OCI-LY1 (cell line): ENCODE data around the gene OR51A7.

Source experiments
- H2AFZ ChIP-seq: fragments of 200-600 bp; sonication (generic), shearing (Covaris generic); 2 replicates; pipeline ENCODE4 v1.6.0; 2014; ENCODE audit warnings: antibody characterized with exemption, mild to moderate bottlenecking, low read length
- H3F3A ChIP-seq: fragments of 200-600 bp; sonication (generic), shearing (Covaris generic); 2 replicates; pipeline ENCODE4 v1.6.0; 2014; ENCODE audit warnings: mild to moderate bottlenecking, antibody characterized with exemption, low read length, moderate library complexity; ENCODE audit not compliant: insufficient read depth
- H3K27ac ChIP-seq: fragments of 200-600 bp; sonication (generic); 2 replicates; pipeline ENCODE4 v1.5.1; 2014; ENCODE audit warnings: low read length, mixed run types, mild to moderate bottlenecking, low read depth; ENCODE audit not compliant: poor library complexity, severe bottlenecking
- H3K27me3 ChIP-seq: fragments of 200-600 bp; sonication (generic); 2 replicates; pipeline ENCODE4 v1.6.0; 2014; ENCODE audit warnings: antibody characterized with exemption, mild to moderate bottlenecking, low read length, moderate library complexity; ENCODE audit not compliant: insufficient read depth
- H3K36me3 ChIP-seq: fragments of 200-600 bp; sonication (generic); 2 replicates; pipeline ENCODE4 v1.6.1; 2014; ENCODE audit warnings: mild to moderate bottlenecking, antibody characterized with exemption, low read length, moderate library complexity, mixed read lengths; ENCODE audit not compliant: insufficient read depth
- H3K4me1 ChIP-seq: fragments of 200-600 bp; sonication (generic); 2 replicates; pipeline ENCODE4 v1.5.1; 2014; ENCODE audit warnings: mild to moderate bottlenecking, low read length, moderate library complexity; ENCODE audit not compliant: insufficient read depth, severe bottlenecking
- H3K4me2 ChIP-seq: fragments of 200-600 bp; sonication (generic), shearing (Covaris generic); 2 replicates; pipeline ENCODE4 v1.6.1; 2014; ENCODE audit warnings: low read length
- H3K4me3 ChIP-seq: fragments of 200-600 bp; sonication (generic); 2 replicates; pipeline ENCODE4 v1.5.1; 2014; ENCODE audit warnings: low read length, low read depth, mild to moderate bottlenecking, mixed read lengths; ENCODE audit not compliant: poor library complexity, severe bottlenecking
- H3K79me2 ChIP-seq: fragments of 200-600 bp; shearing (Covaris generic); 2 replicates; pipeline ENCODE4 v1.6.1; 2016; ENCODE audit warnings: mixed run types, low read length, mixed read lengths; ENCODE audit not compliant: insufficient read depth
- H3K9ac ChIP-seq: fragments of 200-600 bp; sonication (generic), shearing (Covaris generic); 2 replicates; pipeline ENCODE4 v1.6.1; 2014; ENCODE audit warnings: mild to moderate bottlenecking, low read length, mixed read lengths
- H3K9me2 ChIP-seq: fragments of 200-600 bp; sonication (generic), shearing (Covaris generic); 2 replicates; pipeline ENCODE4 v1.6.1; 2014; ENCODE audit warnings: low read depth, mild to moderate bottlenecking, low read length, mixed read lengths
- H3K9me3 ChIP-seq: fragments of 200-600 bp; shearing (Covaris generic); 2 replicates; pipeline ENCODE4 v1.6.1; 2014; ENCODE audit warnings: low read length, mixed read lengths
- H4K20me1 ChIP-seq: fragments of 200-600 bp; sonication (generic), shearing (Covaris generic); 2 replicates; pipeline ENCODE4 v1.6.0; 2016; ENCODE audit warnings: mild to moderate bottlenecking, low read length; ENCODE audit not compliant: insufficient read depth
- CTCF ChIP-seq: fragments of 200-600 bp; sonication (generic), shearing (Covaris generic); IDR thresholded peaks from 2 replicates; pipeline ENCODE4 v1.5.1; 2017; ENCODE audit warnings: mild to moderate bottlenecking, antibody characterized with exemption, low read length, moderate library complexity, mixed read lengths
- EZH2 ChIP-seq: fragments of 200-600 bp; sonication (generic), shearing (Covaris generic); IDR thresholded peaks from 2 replicates; pipeline ENCODE4 v1.8.0; 2017; ENCODE audit warnings: borderline replicate concordance, mixed run types, mild to moderate bottlenecking, antibody characterized with exemption, low read length, moderate library complexity, mixed read lengths

OR51A7 gene

GRCh38 chr11:4882543-4882942 is 21.0 kb upstream of the OR51A7 start:
- no peaks in the 10 kb centered on the region for H3F3A ChIP-seq
- H3K4me1 ChIP-seq, result no peaks in the 10 kb centered on the region
- H3K79me2 ChIP-seq, result no peaks in the 10 kb centered on the region
- H3K27ac ChIP-seq, result no peak overlapping the region
- H3K36me3 ChIP-seq, result no peaks in the 10 kb centered on the region
- no peaks in the 10 kb centered on the region for H3K9me3 ChIP-seq
- no peak overlapping the region for H3K9ac ChIP-seq
- no peak for TF ChIP-seq EZH2
- TF ChIP-seq CTCF, result no peak
- H3K9me2 ChIP-seq, result no peaks in the 10 kb centered on the region
- H3K4me3 ChIP-seq, result no peak overlapping the region
- H4K20me1 ChIP-seq, result no peaks in the 10 kb centered on the region
- H2AFZ ChIP-seq, result no peak overlapping the region
- no peak overlapping the region for H3K4me2 ChIP-seq
- no peaks in the 10 kb centered on the region for H3K27me3 ChIP-seq

GRCh38 chr11:4884361-4884760 is 19.2 kb upstream of the OR51A7 start:
- no peaks in the 10 kb centered on the region for H3K9me2 ChIP-seq
- H3K36me3 ChIP-seq, result no peaks in the 10 kb centered on the region
- no peak for TF ChIP-seq CTCF
- TF ChIP-seq EZH2, result no peak
- H3K4me3 ChIP-seq, result no peak overlapping the region
- no peaks in the 10 kb centered on the region for H3F3A ChIP-seq
- no peaks in the 10 kb centered on the region for H4K20me1 ChIP-seq
- no peak overlapping the region for H3K4me2 ChIP-seq
- H3K9me3 ChIP-seq, result no peaks in the 10 kb centered on the region
- H3K27me3 ChIP-seq, result no peaks in the 10 kb centered on the region
- H3K79me2 ChIP-seq, result no peaks in the 10 kb centered on the region
- no peak overlapping the region for H3K27ac ChIP-seq
- H3K4me1 ChIP-seq, result no peaks in the 10 kb centered on the region
- no peak overlapping the region for H3K9ac ChIP-seq
- H2AFZ ChIP-seq, result no peak overlapping the region

GRCh38 chr11:4886186-4886585 is 17.4 kb upstream of the OR51A7 start:
- H4K20me1 ChIP-seq, result no peaks in the 10 kb centered on the region
- no peak overlapping the region for H3K4me2 ChIP-seq
- no peaks in the 10 kb centered on the region for H3K9me2 ChIP-seq
- H3K27me3 ChIP-seq, result no peaks in the 10 kb centered on the region
- no peak overlapping the region for H3K4me3 ChIP-seq
- H3K9ac ChIP-seq, result no peak overlapping the region
- H3K36me3 ChIP-seq, result no peaks in the 10 kb centered on the region
- no peak overlapping the region for H3K27ac ChIP-seq
- no peaks in the 10 kb centered on the region for H3K9me3 ChIP-seq
- H3K79me2 ChIP-seq, result no peaks in the 10 kb centered on the region
- no peak overlapping the region for H2AFZ ChIP-seq
- no peaks in the 10 kb centered on the region for H3K4me1 ChIP-seq
- no peaks in the 10 kb centered on the region for H3F3A ChIP-seq
- no peak for TF ChIP-seq EZH2
- no peak for TF ChIP-seq CTCF
